GM19023 (cell line): ENCODE measurements around the gene SURF4.

Source experiments
- ATAC-seq: cut with Tn5 transposase; IDR thresholded peaks from one replicate; pipeline ENCODE4 v1.9.1; 2021; ENCODE audit warnings: mild to moderate bottlenecking, moderate library complexity; ENCODE audit not compliant: unreplicated experiment

The SURF4 gene

DNA sequence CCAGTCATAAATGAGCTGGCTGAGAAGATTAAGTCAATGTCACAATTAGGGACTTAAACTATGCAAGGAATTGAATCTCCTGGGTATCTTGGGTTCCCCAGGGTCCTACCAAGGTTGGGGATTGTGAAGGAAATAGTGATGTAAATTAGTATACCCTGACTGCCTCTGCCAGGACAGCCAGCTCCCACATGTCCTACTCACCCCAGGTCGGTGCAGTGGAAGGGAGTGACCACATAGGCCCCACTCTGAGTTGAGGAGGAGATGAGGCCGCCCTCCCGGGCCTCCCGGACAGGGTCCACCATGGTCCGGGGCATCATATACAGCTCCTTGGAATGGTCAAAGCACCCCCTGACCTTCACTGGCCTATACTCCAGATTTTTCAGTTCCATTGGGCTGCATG lies 22.3 kb downstream of the SURF4 start:
- ATAC-seq = no peak

- ATAC-seq = no peak
These were observed 23.1 kb downstream of the SURF4 start for GRCh38 chr9:133352635-133353340.

GRCh38 chr9:133351908-133352634 lies 23.8 kb downstream of the SURF4 start:
- no peak for ATAC-seq

- no peak for ATAC-seq
These were observed 24.3 kb downstream of the SURF4 start for GRCh38 chr9:133351526-133351907.

GRCh38 chr9:133349965-133350616 lies 25.8 kb downstream of the SURF4 start:
- no peak for ATAC-seq

- ATAC-seq = no peak
These were observed 26.9 kb downstream of the SURF4 start for GRCh38 chr9:133348718-133349573.

DNA sequence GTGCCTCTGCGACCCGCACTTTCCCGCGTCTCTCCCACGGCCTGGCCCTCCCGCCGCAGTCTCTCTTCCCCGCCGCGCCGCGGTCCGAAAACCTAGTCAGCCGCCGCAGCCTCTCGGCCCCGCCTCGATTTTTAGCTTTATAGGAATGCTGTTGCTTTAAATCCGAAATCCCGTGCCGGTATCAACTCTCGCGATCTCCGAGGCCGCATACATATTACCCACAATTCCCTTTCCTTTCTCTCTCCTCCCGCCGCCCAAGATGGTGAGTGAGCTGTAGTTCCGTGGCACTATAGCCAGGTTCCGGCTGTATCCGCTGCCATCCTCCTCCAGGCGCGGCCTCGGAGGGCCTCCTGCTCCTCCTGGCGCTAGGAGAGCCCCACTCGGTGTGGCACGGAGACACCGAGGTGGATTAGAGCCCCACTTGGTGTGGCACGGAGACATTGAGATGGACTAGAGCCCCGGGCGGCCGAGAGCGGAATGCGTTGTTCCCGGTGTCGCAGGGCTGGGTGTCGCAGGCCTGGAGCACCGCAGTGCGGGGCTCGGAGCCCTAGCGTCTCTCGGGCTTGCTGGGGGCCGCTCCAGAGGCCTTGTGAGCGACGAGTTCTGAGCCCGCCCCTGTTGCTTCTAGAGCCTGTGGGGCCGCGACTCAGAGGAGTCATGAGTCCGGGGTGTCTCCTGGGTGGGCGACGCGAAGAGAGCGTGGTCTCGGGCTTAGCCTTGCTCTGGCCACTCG lies 27.7 kb downstream of the SURF4 start, which contains the start of the genes MED22 and RPL7A:
Gene MED22 (minus strand): TSS at position 147 of the 733 bp plus-strand sequence. CDS start 1,469 bp downstream, outside the sequence.
Gene RPL7A (plus strand): TSS at position 234 of the 733 bp plus-strand sequence. CDS start 26 bp downstream, at position 260.
- peak; percentile 72 for ATAC-seq

GRCh38 chr9:133347515-133347984 lies 28.3 kb downstream of the SURF4 start:
- ATAC-seq = peak; percentile 42

DNA sequence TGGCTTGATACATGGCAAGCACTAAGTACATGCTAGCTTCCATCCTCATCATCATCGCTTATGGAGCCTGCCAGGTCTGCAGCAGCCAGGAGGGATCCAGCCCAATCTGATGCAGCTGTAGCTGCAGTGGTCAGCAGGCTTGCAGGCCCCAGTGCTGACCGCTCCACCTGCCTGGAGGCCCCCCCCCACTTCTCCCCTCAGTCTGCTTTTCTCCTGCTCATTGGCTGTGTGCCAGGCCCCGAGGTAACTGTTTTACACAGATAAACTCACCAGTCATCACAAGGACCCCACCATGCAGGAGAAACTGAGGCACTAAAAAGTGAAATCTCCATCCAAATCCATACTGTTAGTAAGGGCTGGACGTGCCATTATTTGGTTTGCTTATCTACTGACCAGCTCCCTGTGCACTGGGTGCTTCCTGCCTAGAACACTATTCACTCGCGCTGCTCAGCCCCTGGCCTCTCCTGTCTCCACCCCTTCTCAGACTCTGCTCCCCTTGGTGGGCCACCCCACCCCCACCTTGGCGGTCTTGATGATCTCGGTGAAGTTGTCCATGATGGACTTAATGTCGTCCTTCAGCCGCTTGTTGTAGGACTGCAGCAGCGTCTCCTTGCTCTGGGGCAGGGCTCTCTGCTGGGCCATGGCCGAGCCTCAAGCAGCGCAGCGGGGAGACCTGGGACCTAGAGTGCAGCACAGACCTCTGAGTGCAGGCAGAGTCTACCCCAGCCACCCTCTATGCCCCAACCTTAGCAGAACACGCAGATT lies 29.7 kb downstream of the SURF4 start:
- no peak for ATAC-seq

DNA sequence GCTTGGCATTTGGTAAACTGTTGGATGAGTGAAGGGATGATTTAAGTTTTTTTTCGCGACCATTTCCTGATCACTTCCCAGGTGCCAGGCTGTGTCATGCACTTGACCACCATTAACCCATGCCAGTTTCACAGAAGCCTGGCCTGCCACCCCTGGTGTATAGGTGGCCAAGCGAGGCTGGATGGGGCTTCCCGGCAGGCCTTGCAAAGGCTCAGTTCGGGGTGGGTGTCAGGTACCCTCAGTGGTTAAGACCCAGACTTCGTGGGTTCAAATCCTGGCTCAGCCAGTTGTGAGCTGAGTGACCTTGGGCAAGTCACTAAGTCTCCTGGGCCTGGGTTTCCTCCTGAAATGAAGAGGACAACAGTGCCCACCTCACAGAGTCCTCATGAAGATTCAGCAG lies 30.3 kb downstream of the SURF4 start:
- no peak for ATAC-seq

GRCh38 chr9:133344979-133345378 lies 30.9 kb downstream of the SURF4 start:
- ATAC-seq = no peak

- no peak for ATAC-seq
These were observed 31.8 kb downstream of the SURF4 start for GRCh38 chr9:133344071-133344470.

- ATAC-seq = no peak
These were observed 33.3 kb downstream of the SURF4 start for GRCh38 chr9:133342570-133342969.

GRCh38 chr9:133342069-133342406 lies 33.8 kb downstream of the SURF4 start:
- no peak for ATAC-seq

- no peak for ATAC-seq
These were observed 34.3 kb downstream of the SURF4 start for GRCh38 chr9:133341369-133342068.

- no peak for ATAC-seq
These were observed 34.9 kb downstream of the SURF4 start for GRCh38 chr9:133340916-133341315.

- no peak for ATAC-seq
These were observed 35.6 kb downstream of the SURF4 start for GRCh38 chr9:133340256-133340655.

DNA sequence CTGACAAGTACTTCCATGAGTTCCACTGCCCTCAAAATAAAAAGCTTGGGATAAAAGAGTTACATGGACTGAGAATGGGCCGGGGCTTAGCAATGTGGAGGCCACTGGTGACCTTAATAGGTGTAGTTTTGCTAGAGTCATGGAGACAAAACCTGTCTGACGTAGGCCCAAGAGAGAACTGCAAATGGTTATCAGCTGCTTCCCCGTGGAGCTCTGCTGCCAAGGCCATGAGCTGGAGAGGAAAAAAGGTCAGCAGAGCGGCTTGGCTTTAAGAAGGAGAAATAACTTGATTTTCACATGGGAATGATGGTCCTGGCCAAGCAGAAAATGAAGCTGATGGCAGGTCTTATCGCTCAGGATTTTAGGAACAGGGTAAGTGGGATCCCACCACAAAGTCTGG lies 36.2 kb downstream of the SURF4 start:
- no peak for ATAC-seq
